Ovary (tissue), 3 donors: Measurements from ENCODE around the gene KAT6B.

Experiments
- POLR2A ChIP-seq: fragments of 450-650 bp; IDR thresholded peaks from one replicate; pipeline ENCODE4 v1.6.1; 2017; ENCODE audit warnings: antibody characterized with exemption, mild to moderate bottlenecking, moderate library complexity
- TF ChIP-seq, protein P1 (sequence below), 3 donors: fragments of 450-650 bp in 2 of 3; fragments of 200-600 bp in 1 of 3; IDR thresholded peaks; one replicate each; pipeline versions ENCODE4 v1.5.1 to v1.8.0; 2016 to 2022; ENCODE audit warnings: antibody characterized with exemption in 3 of 3, mild to moderate bottlenecking in 1 of 3
- donor health status: DM: no; HTN: no; CAD: no.

DNA sequence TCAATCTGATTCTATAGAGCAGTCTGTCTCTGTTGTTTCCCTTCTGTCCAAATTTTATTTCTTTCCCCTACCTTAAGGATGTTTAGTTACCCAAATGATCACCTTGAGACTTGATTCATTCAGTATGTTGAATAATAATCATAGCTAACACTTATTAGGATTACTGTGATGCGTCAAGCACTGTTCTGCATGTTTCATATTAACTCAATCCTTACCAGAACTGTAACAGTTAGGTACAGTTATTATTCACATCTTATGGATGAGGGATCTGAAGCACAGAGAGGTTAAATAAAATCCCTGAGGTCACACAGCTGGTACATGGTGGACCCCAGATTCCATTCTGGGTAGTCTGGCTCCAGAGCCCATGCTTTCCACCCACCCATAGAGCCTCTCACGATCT lies 187.1 kb downstream of the KAT6B start:
- TF ChIP-seq, protein P1, sequence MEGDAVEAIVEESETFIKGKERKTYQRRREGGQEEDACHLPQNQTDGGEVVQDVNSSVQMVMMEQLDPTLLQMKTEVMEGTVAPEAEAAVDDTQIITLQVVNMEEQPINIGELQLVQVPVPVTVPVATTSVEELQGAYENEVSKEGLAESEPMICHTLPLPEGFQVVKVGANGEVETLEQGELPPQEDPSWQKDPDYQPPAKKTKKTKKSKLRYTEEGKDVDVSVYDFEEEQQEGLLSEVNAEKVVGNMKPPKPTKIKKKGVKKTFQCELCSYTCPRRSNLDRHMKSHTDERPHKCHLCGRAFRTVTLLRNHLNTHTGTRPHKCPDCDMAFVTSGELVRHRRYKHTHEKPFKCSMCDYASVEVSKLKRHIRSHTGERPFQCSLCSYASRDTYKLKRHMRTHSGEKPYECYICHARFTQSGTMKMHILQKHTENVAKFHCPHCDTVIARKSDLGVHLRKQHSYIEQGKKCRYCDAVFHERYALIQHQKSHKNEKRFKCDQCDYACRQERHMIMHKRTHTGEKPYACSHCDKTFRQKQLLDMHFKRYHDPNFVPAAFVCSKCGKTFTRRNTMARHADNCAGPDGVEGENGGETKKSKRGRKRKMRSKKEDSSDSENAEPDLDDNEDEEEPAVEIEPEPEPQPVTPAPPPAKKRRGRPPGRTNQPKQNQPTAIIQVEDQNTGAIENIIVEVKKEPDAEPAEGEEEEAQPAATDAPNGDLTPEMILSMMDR (IDR thresholded peaks at IDR 0.05): no peak
- TF ChIP-seq POLR2A: no peak
